ENCODE results near the gene SH3TC1. TPM values are rescaled to one million over a fixed set of nuclear protein-coding genes. Genes with fewer than 3 reads are reported as not detected.
A peak's percentile ranks its signal among the peaks of the same experiment; 100 is the strongest.

The SH3TC1 gene
- total RNA-seq, 1 donor from 2014 or later, result 1.2 TPM

GRCh38 chr4:8179771-8180170, 19.3 kb upstream of the SH3TC1 start:
- Histone ChIP-seq H3K79me2 (ENCODE audit: insufficient read depth, low read length) (no peaks in the 10 kb centered on the region), H3K4me3 (ENCODE audit: insufficient read depth, low read depth, low read length) (no peak overlapping the region), H2AFZ (ENCODE audit: low read depth, low read length) (no peak overlapping the region), H3K9me3 (ENCODE audit: insufficient read depth, low read depth, low read length) (no peaks in the 10 kb centered on the region), H3K4me2 (ENCODE audit: low read length) (no peak overlapping the region), H3K4me1 (ENCODE audit: insufficient read depth, low read length) (peaks cover 9% of the 10 kb centered on the region), H3K27ac (ENCODE audit: low read depth, low read length) (no peak overlapping the region), H3K27me3 (ENCODE audit: insufficient read depth, low read length) (peaks cover 6% of the 10 kb centered on the region), H4K20me1 (ENCODE audit: insufficient read depth, low read length) (no peaks in the 10 kb centered on the region), H3K9ac (ENCODE audit: low read length) (no peak overlapping the region), H3K36me3 (ENCODE audit: insufficient read depth, low read length) (no peaks in the 10 kb centered on the region)
- TF ChIP-seq EZH2 (IDR thresholded peaks at IDR 0.05; ENCODE audit: insufficient read depth, low read length), result no peak
- TF ChIP-seq, protein P1, sequence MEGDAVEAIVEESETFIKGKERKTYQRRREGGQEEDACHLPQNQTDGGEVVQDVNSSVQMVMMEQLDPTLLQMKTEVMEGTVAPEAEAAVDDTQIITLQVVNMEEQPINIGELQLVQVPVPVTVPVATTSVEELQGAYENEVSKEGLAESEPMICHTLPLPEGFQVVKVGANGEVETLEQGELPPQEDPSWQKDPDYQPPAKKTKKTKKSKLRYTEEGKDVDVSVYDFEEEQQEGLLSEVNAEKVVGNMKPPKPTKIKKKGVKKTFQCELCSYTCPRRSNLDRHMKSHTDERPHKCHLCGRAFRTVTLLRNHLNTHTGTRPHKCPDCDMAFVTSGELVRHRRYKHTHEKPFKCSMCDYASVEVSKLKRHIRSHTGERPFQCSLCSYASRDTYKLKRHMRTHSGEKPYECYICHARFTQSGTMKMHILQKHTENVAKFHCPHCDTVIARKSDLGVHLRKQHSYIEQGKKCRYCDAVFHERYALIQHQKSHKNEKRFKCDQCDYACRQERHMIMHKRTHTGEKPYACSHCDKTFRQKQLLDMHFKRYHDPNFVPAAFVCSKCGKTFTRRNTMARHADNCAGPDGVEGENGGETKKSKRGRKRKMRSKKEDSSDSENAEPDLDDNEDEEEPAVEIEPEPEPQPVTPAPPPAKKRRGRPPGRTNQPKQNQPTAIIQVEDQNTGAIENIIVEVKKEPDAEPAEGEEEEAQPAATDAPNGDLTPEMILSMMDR (IDR thresholded peaks at IDR 0.05; ENCODE audit: insufficient read depth, low read depth, low read length), result no peak
- H3K4me1 Mint-ChIP-seq (ENCODE audit: low read depth, unreplicated experiment), result peaks cover 4% of the 10 kb centered on the region
- FAIRE-seq (no peak), DNase-seq (ENCODE audit: low read depth) (no peak)
- H3K27me3 Mint-ChIP-seq (ENCODE audit: low read depth, unreplicated experiment), result peaks cover 35% of the 10 kb centered on the region
- H3K36me3 Mint-ChIP-seq (ENCODE audit: low read depth, unreplicated experiment), result no peaks in the 10 kb centered on the region
- H3K9me3 Mint-ChIP-seq (ENCODE audit: unreplicated experiment), result no peaks in the 10 kb centered on the region
- no peak overlapping the region for H3K27ac Mint-ChIP-seq (ENCODE audit: unreplicated experiment)
- no peak overlapping the region for H3K4me3 Mint-ChIP-seq (ENCODE audit: unreplicated experiment)

GRCh38 chr4:8180310-8181093, 18.6 kb upstream of the SH3TC1 start:
- Mint-ChIP-seq H3K9me3 (ENCODE audit: unreplicated experiment) (no peaks in the 10 kb centered on the region), H3K4me1 (ENCODE audit: low read depth, unreplicated experiment) (peaks cover 4% of the 10 kb centered on the region), H3K36me3 (ENCODE audit: low read depth, unreplicated experiment) (no peaks in the 10 kb centered on the region), H3K27me3 (ENCODE audit: low read depth, unreplicated experiment) (peaks cover 40% of the 10 kb centered on the region), H3K4me3 (ENCODE audit: unreplicated experiment) (no peak overlapping the region), H3K27ac (ENCODE audit: unreplicated experiment) (peak overlapping the region; percentile 34)
- Histone ChIP-seq H3K9me3 (ENCODE audit: insufficient read depth, low read depth, low read length) (no peaks in the 10 kb centered on the region), H3K27me3 (ENCODE audit: insufficient read depth, low read length) (peaks cover 4% of the 10 kb centered on the region), H3K9ac (ENCODE audit: low read length) (no peak overlapping the region), H3K36me3 (ENCODE audit: insufficient read depth, low read length) (no peaks in the 10 kb centered on the region), H3K27ac (ENCODE audit: low read depth, low read length) (no peak overlapping the region), H3K4me3 (ENCODE audit: insufficient read depth, low read depth, low read length) (no peak overlapping the region), H3K4me1 (ENCODE audit: insufficient read depth, low read length) (peaks cover 14% of the 10 kb centered on the region), H4K20me1 (ENCODE audit: insufficient read depth, low read length) (no peaks in the 10 kb centered on the region), H3K4me2 (ENCODE audit: low read length) (no peak overlapping the region), H3K79me2 (ENCODE audit: insufficient read depth, low read length) (no peaks in the 10 kb centered on the region), H2AFZ (ENCODE audit: low read depth, low read length) (no peak overlapping the region)
- TF ChIP-seq, protein P1 (IDR thresholded peaks at IDR 0.05; ENCODE audit: insufficient read depth, low read depth, low read length), result no peak
- TF ChIP-seq EZH2 (IDR thresholded peaks at IDR 0.05; ENCODE audit: insufficient read depth, low read length), result no peak
- DNase-seq (ENCODE audit: low read depth), result no peak
- no peak for FAIRE-seq

GRCh38 chr4:8181119-8181518, 18.0 kb upstream of the SH3TC1 start:
- peaks cover under 1% of the 10 kb centered on the region for H3K27me3 ChIP-seq (ENCODE audit: insufficient read depth, low read length)
- no peak overlapping the region for H3K9ac ChIP-seq (ENCODE audit: low read length)
- no peak overlapping the region for H3K27ac ChIP-seq (ENCODE audit: low read depth, low read length)
- Mint-ChIP-seq H3K4me1 (ENCODE audit: low read depth, unreplicated experiment) (peaks cover 4% of the 10 kb centered on the region), H3K36me3 (ENCODE audit: low read depth, unreplicated experiment) (no peaks in the 10 kb centered on the region), H3K9me3 (ENCODE audit: unreplicated experiment) (no peaks in the 10 kb centered on the region), H3K4me3 (ENCODE audit: unreplicated experiment) (no peak overlapping the region), H3K27ac (ENCODE audit: unreplicated experiment) (no peak overlapping the region), H3K27me3 (ENCODE audit: low read depth, unreplicated experiment) (peaks cover 40% of the 10 kb centered on the region)
- H2AFZ ChIP-seq (ENCODE audit: low read depth, low read length), result no peak overlapping the region
- no peaks in the 10 kb centered on the region for H3K79me2 ChIP-seq (ENCODE audit: insufficient read depth, low read length)
- TF ChIP-seq EZH2 (IDR thresholded peaks at IDR 0.05; ENCODE audit: insufficient read depth, low read length), result no peak
- TF ChIP-seq, protein P1 (IDR thresholded peaks at IDR 0.05; ENCODE audit: insufficient read depth, low read depth, low read length), result no peak
- no peak for FAIRE-seq
- peaks cover 20% of the 10 kb centered on the region for H3K4me1 ChIP-seq (ENCODE audit: insufficient read depth, low read length)
- no peak for DNase-seq (ENCODE audit: low read depth)
- H3K36me3 ChIP-seq (ENCODE audit: insufficient read depth, low read length), result no peaks in the 10 kb centered on the region
- no peaks in the 10 kb centered on the region for H4K20me1 ChIP-seq (ENCODE audit: insufficient read depth, low read length)
- H3K4me2 ChIP-seq (ENCODE audit: low read length), result no peak overlapping the region
- H3K4me3 ChIP-seq (ENCODE audit: insufficient read depth, low read depth, low read length), result no peak overlapping the region
- H3K9me3 ChIP-seq (ENCODE audit: insufficient read depth, low read depth, low read length), result no peaks in the 10 kb centered on the region
